GM12875 (cell line): ENCODE data around the gene TRIP13.

Experiments
- H3K4me3 ChIP-seq: one replicate; pipeline ENCODE4 v1.5.1; 2011; ENCODE audit warnings: low read depth, low read length, control low read depth
- CTCF ChIP-seq: IDR thresholded peaks from 2 replicates; pipeline ENCODE4 v1.5.1; 2011; ENCODE audit warnings: low read depth, mild to moderate bottlenecking, control low read depth, inconsistent platforms, low read length, moderate library complexity, borderline replicate concordance; ENCODE audit not compliant: insufficient read depth

TRIP13 gene

DNA sequence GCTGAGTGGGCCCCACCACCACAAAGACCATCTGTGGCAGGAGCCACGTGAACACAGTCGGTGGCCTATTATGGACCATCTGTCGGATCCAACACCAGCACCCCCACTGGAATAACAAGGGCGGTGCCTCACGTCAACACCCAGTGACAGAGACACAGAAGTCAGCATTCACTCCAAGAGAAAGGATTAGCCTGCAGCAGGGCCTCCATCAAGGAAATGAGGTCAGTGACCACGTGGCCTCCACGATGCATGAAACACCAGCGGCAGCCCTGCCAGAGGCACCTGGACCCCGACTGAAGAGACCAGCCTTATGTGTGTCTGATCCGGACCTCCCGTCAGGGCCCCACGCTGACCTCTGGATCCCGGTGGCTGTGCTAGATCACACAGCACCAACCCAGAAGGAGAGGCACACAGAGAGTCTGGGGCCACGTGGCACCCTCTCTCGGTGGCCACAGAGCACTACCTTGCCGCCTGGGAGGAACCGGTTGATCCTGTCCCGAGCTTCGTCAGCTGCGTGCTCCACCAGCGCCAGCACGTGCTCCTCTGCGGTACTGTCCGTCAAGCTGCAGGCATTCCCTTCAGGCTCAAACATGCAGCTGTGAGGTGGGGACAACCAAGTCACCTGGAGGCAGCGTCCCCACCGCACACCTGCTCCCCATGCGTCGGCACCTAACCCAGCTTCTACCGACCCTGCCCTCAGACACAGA lies 9.1 kb upstream of the TRIP13 start:
- no peak overlapping the region for H3K4me3 ChIP-seq
- no peak for TF ChIP-seq CTCF

DNA sequence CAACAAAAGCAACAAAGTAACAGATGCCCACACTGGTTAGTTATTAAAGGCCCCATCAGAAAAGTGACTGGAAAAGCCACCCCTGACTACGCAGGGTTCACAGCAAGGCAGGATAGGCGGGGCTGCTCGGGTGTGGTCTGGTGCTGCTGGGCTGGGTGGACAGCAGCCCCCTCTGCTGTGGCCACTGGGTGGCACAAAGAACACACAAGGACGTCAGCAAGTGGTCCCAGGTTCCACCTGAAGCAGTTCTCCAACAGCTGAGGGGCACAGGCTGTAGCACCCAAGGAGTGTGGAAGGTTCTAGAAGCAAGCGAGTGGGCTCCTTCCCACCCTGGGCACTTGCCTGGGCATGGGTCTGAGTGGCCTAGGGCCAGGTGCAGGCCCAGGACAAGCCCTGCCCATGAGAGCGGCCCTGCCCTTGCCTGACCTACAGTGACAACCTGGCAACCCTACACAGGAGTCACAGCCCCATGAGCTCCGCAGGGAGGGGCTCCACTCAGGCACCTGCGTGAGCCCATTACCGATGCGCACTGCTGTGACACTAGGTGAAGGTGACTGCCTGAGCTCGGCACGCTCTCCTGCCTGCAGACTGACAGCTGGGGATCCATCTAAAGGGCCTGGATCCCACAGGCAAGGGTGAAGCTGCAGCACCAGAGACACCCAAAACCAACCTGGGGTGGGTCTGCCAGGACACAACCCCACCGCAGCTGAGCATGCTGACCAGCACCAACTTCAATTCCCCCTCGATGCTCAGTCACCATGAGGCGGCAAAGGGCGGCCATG lies 8.1 kb upstream of the TRIP13 start:
- H3K4me3 ChIP-seq: no peak overlapping the region
- no peak for TF ChIP-seq CTCF

- no peak for TF ChIP-seq CTCF
- no peak overlapping the region for H3K4me3 ChIP-seq
These were observed 7.6 kb upstream of the TRIP13 start for GRCh38 chr5:885127-885442.

GRCh38 chr5:885529-885928 lies 7.2 kb upstream of the TRIP13 start:
- H3K4me3 ChIP-seq: no peak overlapping the region
- TF ChIP-seq CTCF: no peak

DNA sequence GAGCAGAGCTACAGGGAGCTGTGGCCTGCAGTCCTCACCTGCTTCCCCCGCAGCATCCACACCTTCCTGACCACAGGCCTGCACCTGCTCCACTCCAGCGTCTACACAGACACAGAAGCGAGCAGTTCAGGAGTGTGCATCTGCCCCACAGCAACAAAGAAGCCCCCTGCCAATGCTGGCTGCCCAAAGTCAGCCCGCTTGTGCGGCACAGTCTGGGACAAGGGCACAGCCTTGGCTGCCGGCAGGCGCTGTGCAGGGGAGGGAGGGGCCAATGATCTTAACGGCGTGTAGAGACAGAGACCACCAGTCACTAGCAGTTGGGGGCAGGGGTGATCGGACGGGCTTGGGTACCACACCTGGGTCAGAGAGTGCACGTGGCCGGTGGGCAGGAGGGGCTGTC lies 6.6 kb upstream of the TRIP13 start:
- no peak overlapping the region for H3K4me3 ChIP-seq
- TF ChIP-seq CTCF: no peak

GRCh38 chr5:886716-887325 lies 5.9 kb upstream of the TRIP13 start:
- TF ChIP-seq CTCF: no peak
- no peak overlapping the region for H3K4me3 ChIP-seq
